Astrocyte of the cerebellum (primary cell): Measurements from ENCODE around the gene ABCD3.

Experiments
- DNase-seq: peaks from one replicate; pipeline ENCODE4 v3.0.0-alpha.2; 2011; ENCODE audit warnings: low read depth
- H3K4me3 ChIP-seq: 2 replicates; pipeline ENCODE4 v1.5.1; 2011; ENCODE audit warnings: mild to moderate bottlenecking, low read depth, low read length, moderate library complexity
- in situ Hi-C: cut with HindIII; loops from 2 replicates; pipeline ENCODE4 v1.10.0; 2017; ENCODE audit warnings: low sequenced_read_pairs
- TF ChIP-seq, protein P1 (sequence below): IDR thresholded peaks from 2 replicates; pipeline ENCODE4 v1.5.1; 2012; ENCODE audit warnings: low read length, low read depth, moderate library complexity, mild to moderate bottlenecking; ENCODE audit errors: missing control alignments

The ABCD3 gene

DNA sequence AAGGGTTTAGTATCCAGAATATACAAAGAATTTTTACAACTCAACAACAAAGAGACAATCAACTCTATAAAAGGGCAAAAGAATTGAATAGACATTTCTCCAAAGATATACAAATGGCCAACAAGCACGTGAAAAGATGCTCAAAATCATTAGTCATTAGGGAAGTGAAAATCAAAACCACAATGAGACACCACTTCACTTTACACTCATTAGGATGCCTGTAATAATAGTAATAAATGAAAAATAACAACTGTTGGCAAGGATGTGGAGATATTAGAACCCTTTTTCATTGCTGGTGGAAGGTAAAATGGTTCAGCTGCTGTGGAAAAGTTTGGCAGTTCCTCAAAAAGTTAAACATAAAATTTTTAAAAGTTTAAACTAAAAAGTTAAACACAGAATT lies 7.0 kb upstream of the ABCD3 start:
- TF ChIP-seq, protein P1, sequence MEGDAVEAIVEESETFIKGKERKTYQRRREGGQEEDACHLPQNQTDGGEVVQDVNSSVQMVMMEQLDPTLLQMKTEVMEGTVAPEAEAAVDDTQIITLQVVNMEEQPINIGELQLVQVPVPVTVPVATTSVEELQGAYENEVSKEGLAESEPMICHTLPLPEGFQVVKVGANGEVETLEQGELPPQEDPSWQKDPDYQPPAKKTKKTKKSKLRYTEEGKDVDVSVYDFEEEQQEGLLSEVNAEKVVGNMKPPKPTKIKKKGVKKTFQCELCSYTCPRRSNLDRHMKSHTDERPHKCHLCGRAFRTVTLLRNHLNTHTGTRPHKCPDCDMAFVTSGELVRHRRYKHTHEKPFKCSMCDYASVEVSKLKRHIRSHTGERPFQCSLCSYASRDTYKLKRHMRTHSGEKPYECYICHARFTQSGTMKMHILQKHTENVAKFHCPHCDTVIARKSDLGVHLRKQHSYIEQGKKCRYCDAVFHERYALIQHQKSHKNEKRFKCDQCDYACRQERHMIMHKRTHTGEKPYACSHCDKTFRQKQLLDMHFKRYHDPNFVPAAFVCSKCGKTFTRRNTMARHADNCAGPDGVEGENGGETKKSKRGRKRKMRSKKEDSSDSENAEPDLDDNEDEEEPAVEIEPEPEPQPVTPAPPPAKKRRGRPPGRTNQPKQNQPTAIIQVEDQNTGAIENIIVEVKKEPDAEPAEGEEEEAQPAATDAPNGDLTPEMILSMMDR: no peak
- in situ Hi-C loops: no loop called here
- H3K4me3 ChIP-seq: no peak overlapping the region
- DNase-seq: no peak

DNA sequence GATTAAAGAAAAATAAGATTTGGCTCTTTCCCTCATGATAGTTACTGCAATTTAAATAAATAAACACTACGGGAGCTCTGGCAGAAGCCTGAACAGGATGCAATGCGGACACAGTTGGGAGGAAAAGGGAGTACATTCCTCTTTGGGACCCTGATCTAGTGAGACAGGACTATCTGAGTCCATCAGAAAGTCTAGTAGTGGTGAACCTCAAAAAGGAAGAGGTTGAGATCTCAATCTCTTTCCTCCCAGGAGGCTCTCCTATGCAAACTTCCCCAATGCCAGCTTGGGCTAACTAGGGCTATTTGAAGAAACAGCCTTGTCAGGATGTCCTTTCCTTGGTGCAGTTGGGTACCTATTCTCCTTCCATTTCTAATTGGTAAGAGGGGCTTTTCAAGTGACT lies 4.9 kb upstream of the ABCD3 start:
- no peak overlapping the region for H3K4me3 ChIP-seq
- in situ Hi-C loops: no loop called here
- TF ChIP-seq, protein P1: no peak
- no peak for DNase-seq

DNA sequence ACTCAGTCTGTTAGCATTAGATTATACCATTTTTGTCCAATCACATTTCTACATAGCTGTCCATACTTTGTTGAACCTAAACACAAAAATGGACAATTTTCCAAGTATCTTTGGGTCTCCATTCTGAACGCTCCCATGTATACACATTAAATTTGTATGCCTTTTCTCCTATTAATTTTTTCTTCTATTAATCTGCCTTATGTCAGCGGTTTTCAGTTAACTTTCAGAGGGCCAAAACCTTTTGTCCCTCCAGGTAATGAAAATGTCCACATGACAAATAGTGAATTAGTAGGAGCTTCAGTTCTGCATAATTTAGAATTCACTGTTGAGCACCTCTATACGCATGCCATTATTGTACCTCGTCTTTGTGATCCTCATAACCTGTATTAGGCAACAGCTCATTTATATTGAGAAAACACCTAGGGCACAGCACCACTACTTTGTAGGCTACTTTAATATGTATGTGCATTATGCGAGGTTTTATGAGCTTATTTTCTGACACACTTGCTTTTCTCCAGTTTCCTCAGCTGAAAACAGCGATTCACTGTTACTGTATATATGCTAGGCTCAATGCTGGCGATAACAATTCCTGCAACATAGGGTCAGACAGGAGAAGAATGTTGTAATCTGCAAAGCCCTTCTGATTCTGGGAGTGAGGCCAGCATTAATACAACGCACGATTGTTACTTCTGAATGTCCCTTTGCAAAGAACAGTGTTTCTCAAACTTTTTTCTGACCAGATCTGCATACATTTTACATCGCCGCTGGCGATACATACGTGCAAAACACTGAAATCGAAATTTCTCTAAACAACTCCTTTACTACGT lies 1.1 kb upstream of the ABCD3 start:
- in situ Hi-C loops: no loop called here
- peak; percentile 49 for DNase-seq
- TF ChIP-seq, protein P1: no peak
- peak overlapping the region; percentile 75 for H3K4me3 ChIP-seq

DNA sequence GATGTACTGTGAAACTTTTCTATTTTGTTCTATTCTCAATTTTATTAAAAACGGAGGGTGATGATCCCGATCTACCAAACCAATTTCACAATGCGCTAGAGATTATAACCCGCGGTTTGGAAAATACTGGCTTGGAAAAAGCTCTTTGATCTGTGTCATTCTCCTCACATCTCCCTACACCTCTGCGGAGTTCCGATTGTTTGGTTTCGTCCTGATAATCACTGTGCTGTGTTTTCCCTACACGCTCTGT lies 536 bp upstream of the ABCD3 start:
- TF ChIP-seq, protein P1: no peak
- in situ Hi-C loops: no loop called here
- peak overlapping the region; percentile 75 for H3K4me3 ChIP-seq
- no peak for DNase-seq

DNA sequence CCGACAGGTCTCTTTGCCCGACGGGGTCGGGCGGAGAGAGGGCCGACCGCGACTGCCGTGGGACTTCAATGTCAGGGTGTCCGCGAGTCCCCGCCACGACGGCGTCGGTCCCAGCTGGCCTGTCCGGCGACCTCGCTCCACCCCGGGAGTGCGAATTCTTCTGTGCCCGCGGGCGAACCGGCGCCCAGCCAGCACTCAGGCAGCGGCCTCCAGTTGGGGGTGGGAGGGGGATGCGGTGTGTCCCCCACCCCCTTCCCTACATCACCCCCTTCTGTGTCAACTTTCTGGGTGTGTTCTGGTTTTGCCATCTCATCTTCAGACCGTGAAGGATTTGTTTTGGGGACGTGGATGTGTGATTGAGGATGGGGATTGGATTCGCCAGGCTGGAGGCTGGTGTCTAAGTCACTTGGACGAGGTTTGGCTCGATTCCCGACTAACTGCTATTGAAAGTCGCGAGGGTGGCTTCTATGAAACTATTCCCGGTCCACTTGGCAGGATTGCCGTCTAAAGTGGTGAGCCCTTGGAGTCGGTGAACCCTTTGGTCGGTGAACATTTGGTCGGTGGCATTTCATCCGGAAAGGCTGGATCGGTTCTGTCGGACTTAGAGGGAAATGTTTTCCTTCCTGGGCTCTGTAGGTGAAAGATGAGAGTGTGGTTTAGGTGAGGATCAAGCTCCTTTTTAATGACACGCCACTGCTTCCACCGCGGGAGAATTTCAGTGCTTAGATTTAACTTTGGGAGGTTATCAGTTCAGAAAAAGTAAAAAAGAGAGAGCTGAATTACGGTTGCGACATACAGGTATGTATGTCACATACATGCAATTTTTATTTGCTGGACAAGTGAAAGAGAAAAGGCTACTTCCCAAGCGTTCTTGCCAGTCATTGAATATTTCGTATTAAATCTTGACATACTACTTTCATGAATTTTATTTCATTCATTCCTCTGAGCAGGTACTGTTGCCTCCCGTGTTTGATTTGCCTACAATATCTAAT lies 771 bp downstream of the ABCD3 start:
- TF ChIP-seq, protein P1: no peak
- in situ Hi-C loops: no loop called here
- H3K4me3 ChIP-seq: peak overlapping the region; percentile 75
- no peak for DNase-seq

DNA sequence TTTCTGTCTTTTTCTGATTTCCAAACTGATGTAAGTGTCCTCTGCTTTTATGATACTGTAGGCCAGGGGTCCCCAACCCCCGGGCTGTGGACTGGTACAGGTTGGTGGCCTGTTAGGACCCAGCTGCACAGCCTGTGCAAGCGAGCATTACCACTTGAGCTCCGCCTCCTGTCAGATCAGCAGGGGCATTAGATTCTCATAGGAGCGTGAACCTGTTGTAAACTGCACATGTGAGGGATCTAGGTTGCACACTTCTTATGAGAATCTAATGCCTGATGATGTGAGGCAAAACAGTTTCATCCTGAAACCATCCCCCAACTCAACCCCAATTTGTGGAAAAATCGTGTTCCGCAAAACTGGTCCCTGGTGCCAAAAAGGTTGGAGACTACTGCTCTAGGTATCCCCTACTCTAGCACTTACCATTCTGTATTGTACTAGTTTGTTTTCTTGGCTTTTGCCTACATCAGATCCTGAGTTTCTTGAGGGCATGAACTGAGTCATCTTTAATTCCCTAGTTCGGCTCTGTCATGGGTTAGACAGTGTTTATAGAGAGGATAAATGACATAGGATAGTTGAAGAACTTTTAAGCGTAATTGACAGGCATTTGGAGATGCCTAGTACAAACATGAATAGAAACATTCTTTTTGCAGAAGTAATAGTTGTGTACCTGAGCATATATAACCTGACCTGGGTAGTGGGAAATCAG lies 4.1 kb downstream of the ABCD3 start:
- no peak for DNase-seq
- TF ChIP-seq, protein P1: no peak
- no peak overlapping the region for H3K4me3 ChIP-seq
- in situ Hi-C loops: no loop called here
